ENCODE results near the gene FA2H.

FA2H gene

GRCh38 chr16:74667255-74667700 is 107.3 kb downstream of the FA2H start:
- no peak for FAIRE-seq

- FAIRE-seq: peak; percentile 89
Measured at GRCh38 chr16:74666425-74667254, 108.0 kb downstream of the FA2H start, which contains the start of gene RFWD3. Gene RFWD3, minus strand, starts transcription at chr16:74666877. Its CDS starts 5,428 bp downstream, at chr16:74661449.

GRCh38 chr16:74666010-74666421 is 108.6 kb downstream of the FA2H start:
- no peak for FAIRE-seq

Measured in colon (tissue), 2 donors.